Forelimb muscle (tissue), 1 donor: ENCODE data around the gene KLHL29. TPM values are rescaled to one million over a fixed set of nuclear protein-coding genes. Genes with fewer than 3 reads are reported as not detected.

Experiments used
- DNase-seq: peaks from one replicate; pipeline ENCODE4 v3.0.0-alpha.2; 2013; ENCODE audit warnings: low read depth
- polyA plus RNA-seq: library from polyadenylated mRNA; unstranded; fragments of 120-200 nt; gene quantifications from one replicate; pipeline ENCODE4 v1.2.1, GENCODE V29; 2013; ENCODE audit not compliant: insufficient read length

KLHL29 gene
- polyA plus RNA-seq, 1 donor, result 7.3 TPM

- no peak for DNase-seq
These were observed 107.9 kb downstream of the KLHL29 start for GRCh38 chr2:23492921-23493320.

- no peak for DNase-seq
These were observed 108.9 kb downstream of the KLHL29 start for GRCh38 chr2:23493846-23494245.

DNA sequence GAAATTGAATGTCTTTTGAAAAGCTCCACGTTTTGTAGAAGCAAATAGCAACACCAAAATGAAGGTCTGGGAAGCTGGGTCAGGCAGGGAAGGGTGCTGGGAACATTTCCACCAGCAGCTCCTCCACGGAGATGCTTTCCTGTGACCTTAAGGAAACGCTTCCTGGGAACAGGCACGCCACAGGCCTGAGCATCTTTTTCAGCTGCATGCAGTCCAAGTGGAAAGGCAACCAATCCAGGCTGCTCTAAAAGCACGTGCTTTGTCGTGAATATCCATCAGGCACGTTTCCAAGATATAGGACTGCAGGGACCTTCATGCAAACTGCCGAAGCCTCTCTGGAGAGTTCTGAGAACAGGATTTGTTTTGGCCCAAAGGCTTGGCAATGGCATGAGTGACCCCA, 109.3 kb downstream of the KLHL29 start:
- no peak for DNase-seq

DNA sequence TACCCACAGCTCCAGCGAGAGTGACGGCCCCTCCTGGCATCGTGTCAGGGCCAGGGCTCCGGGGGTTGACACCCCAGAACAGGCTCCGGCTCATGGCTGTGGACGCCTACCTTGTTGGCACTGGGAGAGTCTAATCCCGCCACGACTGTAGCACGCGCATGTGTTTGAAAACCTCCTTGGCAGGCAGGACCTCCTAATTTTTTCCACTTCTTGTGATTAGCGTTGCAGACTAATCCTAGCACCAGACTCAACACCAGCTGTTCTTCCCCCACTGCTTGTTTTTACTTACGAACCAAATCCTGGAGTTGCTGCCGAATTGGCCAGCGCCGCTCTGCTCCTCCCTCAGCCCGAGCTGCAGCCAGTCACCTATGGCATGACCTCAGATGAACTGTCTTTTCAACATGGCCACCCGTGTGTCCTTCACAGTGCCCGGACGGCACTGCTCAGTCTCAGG, 110.7 kb downstream of the KLHL29 start:
- no peak for DNase-seq

- no peak for DNase-seq
These were observed 111.5 kb downstream of the KLHL29 start for GRCh38 chr2:23496456-23496855.

- DNase-seq, result no peak
These were observed 112.1 kb downstream of the KLHL29 start for GRCh38 chr2:23497063-23497462.

- no peak for DNase-seq
These were observed 112.6 kb downstream of the KLHL29 start for GRCh38 chr2:23497536-23497935.

GRCh38 chr2:23498943-23499342, 114.0 kb downstream of the KLHL29 start:
- no peak for DNase-seq

DNA sequence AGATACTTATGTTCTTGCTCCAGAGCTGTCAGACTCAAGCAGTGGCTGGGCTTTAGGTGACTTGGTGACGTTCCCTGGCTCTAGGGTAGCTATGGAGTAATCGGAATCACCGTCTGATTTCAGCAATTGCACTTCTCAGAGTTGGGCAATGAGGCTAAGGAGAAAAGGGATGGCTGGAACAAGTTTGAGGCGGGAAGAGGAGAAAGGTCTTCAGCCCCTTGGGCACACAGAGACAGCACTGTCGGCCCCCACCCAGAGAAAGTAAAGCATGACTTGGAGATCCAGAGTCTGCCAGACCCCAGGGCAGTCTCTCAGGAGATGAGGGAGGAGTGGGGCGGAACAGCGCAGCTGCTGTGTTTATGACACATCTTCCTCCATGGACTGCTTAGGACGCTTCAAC, 114.5 kb downstream of the KLHL29 start:
- DNase-seq, result no peak

DNA sequence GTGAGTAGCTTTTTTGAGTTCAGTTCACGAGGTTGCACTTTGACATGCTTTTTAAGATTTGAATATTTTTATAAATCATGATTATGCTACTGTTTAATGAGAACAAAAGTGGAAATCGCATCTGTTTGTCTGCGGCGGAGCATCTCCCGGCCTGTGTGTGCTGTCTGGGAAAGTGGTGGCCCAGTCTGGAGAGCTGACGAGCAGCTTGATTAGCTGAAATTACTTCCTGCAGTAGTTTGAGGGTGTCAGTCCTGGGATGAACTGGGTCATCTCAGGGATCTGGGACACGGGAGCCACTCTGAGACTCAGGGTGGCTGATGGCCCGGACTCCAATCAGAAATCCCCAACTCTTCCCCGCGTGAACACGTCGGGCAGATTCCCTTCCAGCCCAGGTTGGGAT, 115.9 kb downstream of the KLHL29 start:
- DNase-seq, result no peak

DNA sequence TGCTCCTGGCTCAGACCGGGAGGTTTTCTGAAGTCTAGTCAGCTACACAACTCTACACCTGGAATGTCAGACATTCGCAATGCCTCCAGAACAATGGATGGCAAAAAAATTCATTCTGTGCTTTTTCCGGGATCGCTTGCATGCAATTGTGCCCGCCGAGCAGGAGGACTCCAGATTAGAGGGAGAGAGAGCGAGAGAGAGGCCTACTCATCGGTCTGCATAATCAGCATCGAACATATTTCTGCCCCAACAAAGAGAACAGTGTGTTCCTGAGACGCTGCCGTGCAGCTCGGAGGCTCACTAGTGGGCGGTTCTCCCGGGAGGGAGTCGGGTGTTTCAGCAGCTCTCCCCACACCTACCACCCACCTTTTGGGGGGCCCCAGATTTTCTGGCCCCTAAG, 117.1 kb downstream of the KLHL29 start:
- DNase-seq, result no peak

DNA sequence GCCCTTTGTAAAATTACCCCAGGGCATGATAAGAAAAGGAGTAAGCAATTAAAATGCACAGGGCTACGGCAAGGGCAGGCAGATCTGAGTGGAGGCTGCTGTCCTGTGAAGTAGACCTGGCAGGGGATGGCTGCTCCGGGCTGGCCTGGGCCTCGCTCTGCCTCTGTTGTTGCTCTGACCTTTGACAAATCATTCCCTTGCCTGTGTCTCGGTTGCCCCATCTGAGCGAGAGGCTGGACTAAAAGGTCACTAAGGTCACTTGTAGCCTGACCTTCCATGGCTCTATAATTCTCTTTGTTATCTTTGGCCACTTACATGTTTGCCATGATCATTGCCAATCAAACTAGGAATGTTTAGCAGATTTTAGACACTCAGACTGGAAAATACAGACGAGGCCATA, 118.1 kb downstream of the KLHL29 start:
- DNase-seq, result no peak

- DNase-seq, result no peak
These were observed 118.7 kb downstream of the KLHL29 start for GRCh38 chr2:23503682-23504081.

GRCh38 chr2:23504591-23504990, 119.6 kb downstream of the KLHL29 start:
- no peak for DNase-seq

- no peak for DNase-seq
These were observed 120.4 kb downstream of the KLHL29 start for GRCh38 chr2:23505218-23505983.

GRCh38 chr2:23505984-23506380, 121.0 kb downstream of the KLHL29 start:
- DNase-seq, result no peak

DNA sequence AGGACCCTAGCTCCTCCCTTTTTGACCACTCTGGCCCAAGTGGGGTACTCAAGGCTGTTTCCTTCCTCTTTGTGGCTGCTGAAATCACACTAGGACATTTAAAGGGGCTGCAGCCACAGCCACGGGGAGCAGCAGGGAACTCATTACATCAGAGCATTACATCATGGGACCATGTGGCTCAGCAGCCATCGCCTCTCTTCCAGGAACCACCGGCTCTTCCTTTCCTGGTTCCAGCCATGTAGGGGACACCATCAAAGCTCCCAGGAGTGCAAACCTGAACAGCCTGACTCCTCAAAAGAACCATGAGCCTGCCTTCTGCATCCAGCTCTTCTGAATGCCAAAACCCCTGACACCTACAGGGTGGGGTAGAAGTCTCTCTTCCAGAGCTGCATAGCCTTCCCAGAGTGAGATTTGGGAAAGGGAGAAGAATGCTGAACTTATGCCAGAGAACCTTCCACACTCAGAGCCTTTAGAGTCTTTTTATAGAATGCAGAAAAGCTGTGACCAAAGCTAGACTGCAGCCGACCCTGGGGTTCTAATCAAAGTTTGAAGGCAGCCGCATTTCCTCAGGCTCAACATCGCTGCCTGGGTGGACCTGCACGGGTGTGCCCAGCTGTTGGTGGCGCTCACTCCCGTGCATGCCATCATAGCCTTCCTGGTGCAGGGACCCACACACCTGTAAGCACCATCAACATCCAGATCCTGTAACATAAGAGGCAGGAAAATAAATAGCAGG, 121.7 kb downstream of the KLHL29 start:
- DNase-seq, result no peak

DNA sequence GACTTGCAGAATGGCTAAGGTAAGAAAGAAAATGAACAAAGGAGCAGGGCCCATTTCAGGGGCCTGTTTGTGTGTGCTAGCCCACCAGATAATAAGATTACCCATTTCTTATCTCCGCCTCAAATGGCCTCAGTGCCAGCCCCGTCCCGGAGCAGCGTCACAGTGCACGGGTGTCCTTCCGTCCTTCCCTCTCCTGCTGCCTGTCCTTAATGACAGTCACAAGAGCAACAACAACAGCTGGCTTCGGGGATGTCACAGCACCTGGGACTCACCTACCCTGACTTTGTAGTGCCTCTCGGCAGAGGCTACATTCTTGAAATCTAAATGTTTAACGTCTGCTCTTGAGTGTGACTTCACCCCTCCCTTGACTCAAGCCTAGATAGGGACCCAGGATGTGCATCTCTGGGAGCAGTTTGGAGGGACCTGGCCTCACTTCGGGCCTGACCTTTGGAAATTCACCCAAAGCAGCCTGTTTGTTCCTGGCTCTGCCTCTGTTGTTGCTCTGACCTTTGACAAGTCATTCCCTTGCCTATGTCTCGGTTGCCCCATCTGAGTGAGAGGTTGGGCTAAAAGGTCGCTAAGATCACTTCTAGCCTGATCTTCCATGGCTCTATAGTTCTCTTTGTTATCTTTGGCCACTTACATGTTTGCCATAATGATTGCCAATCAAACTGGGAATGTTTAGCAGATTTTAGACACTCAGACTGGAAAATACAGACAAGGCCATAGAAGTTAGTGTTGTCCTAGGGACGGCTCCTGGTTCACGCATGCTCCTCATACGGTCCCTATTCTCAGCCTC, 122.5 kb downstream of the KLHL29 start:
- no peak for DNase-seq

- no peak for DNase-seq
These were observed 123.0 kb downstream of the KLHL29 start for GRCh38 chr2:23508066-23508390.

- no peak for DNase-seq
These were observed 124.1 kb downstream of the KLHL29 start for GRCh38 chr2:23509103-23509502.

- no peak for DNase-seq
These were observed 124.8 kb downstream of the KLHL29 start for GRCh38 chr2:23509596-23510292.

DNA sequence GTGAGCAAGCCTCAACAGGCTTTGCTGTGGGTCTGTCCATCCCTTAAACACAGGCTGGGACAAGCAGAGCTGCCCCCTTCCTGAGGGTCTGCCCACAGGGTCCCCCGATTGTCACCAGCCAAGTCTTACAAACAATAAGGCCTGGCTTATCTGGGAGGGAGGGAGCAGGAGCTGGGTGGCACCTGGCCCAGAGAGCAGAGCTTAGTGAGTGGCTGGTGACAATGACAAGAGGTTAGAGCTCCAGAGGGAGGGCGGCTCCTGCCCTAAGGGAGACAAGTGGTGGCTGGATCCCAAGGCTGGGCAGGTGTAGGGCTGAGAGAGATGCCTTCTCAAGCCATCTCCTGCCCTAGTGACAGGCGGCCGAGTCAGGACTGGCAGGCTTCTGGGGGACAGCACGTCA, 125.5 kb downstream of the KLHL29 start:
- no peak for DNase-seq
